Erythroblast (primary cell): ENCODE data around the gene GIGYF2.

Experiments
- GATA1 ChIP-seq: IDR thresholded peaks from 2 replicates; pipeline ENCODE4 v1.6.1; 2011; ENCODE audit warnings: low read depth, mild to moderate bottlenecking, control low read depth, low read length, moderate library complexity
- POLR2A ChIP-seq: IDR thresholded peaks from 2 replicates; pipeline ENCODE4 v1.6.1; 2011; ENCODE audit warnings: mild to moderate bottlenecking, low read length

DNA sequence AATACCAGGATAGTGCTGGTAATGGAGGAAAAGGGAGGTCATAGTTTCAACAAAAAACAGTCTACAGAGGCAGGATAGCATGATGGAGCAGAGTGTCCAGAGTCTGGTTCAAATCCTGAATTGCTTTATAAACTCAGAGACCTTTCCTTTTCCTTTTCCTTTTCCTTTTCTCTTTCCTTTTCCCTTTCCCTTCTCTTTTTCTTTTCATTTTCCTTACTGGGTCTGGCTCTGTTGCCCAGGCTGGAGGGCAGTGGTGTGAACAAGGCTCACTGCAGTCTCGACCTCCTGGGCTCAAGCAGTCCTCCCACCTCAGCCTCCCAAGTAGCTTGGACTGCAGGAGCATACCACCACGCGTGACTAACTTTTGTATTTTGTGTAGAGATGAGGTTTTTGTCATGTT lies 31.7 kb downstream of the GIGYF2 start:
- TF ChIP-seq POLR2A = no peak
- TF ChIP-seq GATA1 = no peak
